Activated CD4-positive, CD25-positive, alpha-beta regulatory T cell (primary cell): ENCODE data around the gene NCK1.

ENCODE experiments used
- DNase-seq, 4 experiments: peaks; one replicate each; lab custom pipeline; 2025; lab: John Stamatoyannopoulos, UW

The NCK1 gene

DNA sequence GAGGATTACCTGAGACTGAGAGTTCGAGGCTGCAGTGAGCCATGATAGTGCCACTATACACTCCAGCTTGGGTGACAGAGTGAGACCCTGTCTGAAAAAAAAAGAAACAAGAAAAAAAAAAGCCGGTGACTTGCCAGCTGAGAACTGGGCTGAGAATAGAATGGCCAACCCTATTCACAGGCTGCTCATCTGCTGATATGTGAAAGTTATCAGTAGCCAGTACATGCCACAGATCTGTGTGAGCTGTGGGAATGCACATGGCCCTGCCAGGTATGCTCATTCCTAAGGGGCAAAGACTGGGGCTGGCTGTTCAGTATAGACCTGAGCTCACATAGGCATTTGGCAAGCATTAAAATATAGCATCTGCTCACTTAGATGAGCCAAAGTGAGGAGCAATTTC, 126.6 kb downstream of the NCK1 start:
- no peak for DNase-seq

- no peak for DNase-seq
Observed at GRCh38 chr3:136989781-136990524, 127.9 kb downstream of the NCK1 start.

DNA sequence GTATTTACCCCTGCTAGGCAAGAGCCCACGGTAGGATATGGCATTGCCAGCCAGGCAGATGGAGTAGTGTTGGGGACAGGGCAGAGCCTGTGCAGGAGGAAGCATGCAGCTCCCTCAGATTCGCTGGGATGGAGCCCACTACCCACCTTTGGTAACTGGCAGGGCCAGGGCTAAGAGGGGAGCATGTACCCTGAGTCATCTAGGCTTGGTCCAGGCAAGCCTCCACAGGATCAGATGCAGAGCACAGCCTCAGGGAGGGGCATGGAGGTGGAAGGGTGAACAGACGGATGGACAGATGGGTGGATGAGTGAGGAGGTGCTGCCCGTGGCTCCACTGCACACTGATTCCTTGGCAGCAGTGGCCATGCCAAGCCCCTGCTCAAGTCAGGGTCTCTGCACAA, 128.8 kb downstream of the NCK1 start:
- DNase-seq, result no peak

DNA sequence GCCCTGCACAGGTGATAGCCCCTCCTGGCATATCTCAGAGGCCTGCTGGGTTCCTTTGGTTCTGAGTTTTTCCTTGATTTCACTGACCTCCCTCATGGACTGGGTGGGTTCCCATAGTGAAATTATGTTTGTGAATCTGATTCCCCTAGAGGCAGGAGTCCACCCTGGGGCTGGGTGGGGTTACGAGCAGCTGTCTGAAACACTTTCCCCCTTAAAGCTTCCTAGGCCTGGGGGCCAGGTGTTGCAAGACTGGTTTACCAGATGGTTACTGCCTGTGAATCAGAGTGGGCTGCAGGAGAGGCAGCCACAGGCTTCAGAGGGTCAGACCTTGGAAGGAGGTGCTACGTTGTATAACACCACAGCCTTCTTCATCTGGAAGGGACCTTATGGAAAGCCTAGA, 130.1 kb downstream of the NCK1 start:
- no peak for DNase-seq

GRCh38 chr3:136994772-136995516, 132.9 kb downstream of the NCK1 start:
- DNase-seq, result no peak

DNA sequence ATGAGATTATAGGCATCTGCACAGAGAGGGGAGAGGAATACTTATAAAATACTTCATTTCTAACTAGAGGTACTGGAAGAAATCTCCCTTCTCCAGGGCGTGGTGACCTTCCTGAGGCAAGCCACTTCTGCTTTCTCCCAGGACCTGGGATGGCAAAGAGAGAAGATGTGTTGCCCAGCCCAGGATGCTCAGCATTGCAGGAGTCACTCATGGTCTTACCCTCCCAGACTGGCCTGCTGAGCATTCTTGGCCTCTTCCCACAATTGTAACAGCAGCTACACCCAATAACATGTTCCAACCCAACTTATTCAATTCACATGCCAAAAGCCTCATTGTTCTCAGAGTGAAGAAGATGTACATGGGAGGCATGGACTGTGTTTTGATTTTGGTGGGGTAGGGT, 133.6 kb downstream of the NCK1 start:
- DNase-seq, result no peak
